GM12878 (cell line): ENCODE measurements around the gene REPS2. TPM values are rescaled to one million over a fixed set of nuclear protein-coding genes. Genes with fewer than 3 reads are reported as not detected.

ENCODE experiments used
- CREM ChIP-seq: IDR thresholded peaks from 2 replicates; pipeline ENCODE4 v1.6.1; 2014; ENCODE audit warnings: antibody characterized with exemption, low read depth
- EP300 ChIP-seq, 2 experiments: fragments of 150-350 bp in 1 of 2; IDR thresholded peaks; 2 replicates each; pipeline ENCODE4 v1.6.1; 2011 to 2012; ENCODE audit warnings: low read depth in 2 of 2, low read length in 2 of 2, borderline replicate concordance in 1 of 2, improper control_type of control experiment in 1 of 2, inconsistent platforms in 1 of 2; ENCODE audit not compliant: control insufficient read depth in 1 of 2
- FOS ChIP-seq: IDR thresholded peaks from 3 replicates; pipeline ENCODE4 v1.6.1; 2011; ENCODE audit warnings: borderline replicate concordance; ENCODE audit not compliant: insufficient read length; ENCODE audit errors: extremely low read depth
- IRF5 ChIP-seq: fragments of 450-650 bp; IDR thresholded peaks from 2 replicates; pipeline ENCODE4 v1.6.1; 2017; ENCODE audit warnings: borderline replicate concordance
- JUNB ChIP-seq: IDR thresholded peaks from 2 replicates; pipeline ENCODE4 v1.6.1; 2016; ENCODE audit warnings: antibody characterized with exemption, mild to moderate bottlenecking
- NR2F1 ChIP-seq: fragments of 450-650 bp; conservative IDR thresholded peaks from 2 replicates; pipeline ENCODE4 v1.6.1; 2017; ENCODE audit warnings: mild to moderate bottlenecking
- PML ChIP-seq: IDR thresholded peaks from 2 replicates; pipeline ENCODE4 v1.6.1; 2012; ENCODE audit warnings: low read length, inconsistent platforms
- SP1 ChIP-seq: IDR thresholded peaks from one replicate; pipeline ENCODE4 v1.6.1; 2011; ENCODE audit warnings: low read depth, low read length
- SRF ChIP-seq, 2 experiments: IDR thresholded peaks; 2 replicates each; pipeline ENCODE4 v1.6.1; 2011; ENCODE audit warnings: low read depth in 2 of 2, low read length in 2 of 2, mild to moderate bottlenecking in 1 of 2, moderate library complexity in 1 of 2
- SUZ12 ChIP-seq: fragments of 200-600 bp; sonication (generic); IDR thresholded peaks from one replicate; pipeline ENCODE4 v1.6.1; 2018; ENCODE audit warnings: antibody characterized with exemption, mild to moderate bottlenecking; ENCODE audit not compliant: unreplicated experiment
- ZNF622 ChIP-seq: fragments of 450-650 bp; IDR thresholded peaks from 2 replicates; pipeline ENCODE4 v1.6.1; 2017; ENCODE audit warnings: mild to moderate bottlenecking, inconsistent platforms
- ZSCAN29 ChIP-seq: fragments of 450-650 bp; IDR thresholded peaks from 2 replicates; pipeline ENCODE4 v1.6.1; 2017; ENCODE audit warnings: mild to moderate bottlenecking, moderate library complexity
- polyA plus RNA-seq, 11 experiments: library from polyadenylated mRNA; depleted of rRNA in 4 of 11; unstranded in 6 of 11; stranded (reverse) in 5 of 11; fragments of >200 nt; fragmentation: Nextera tagmentation in 4 of 11; fragmentation: Illumina TruSeq in 1 of 11; extraction: Ambion mirVana in 4 of 11; extraction: Trizol in 1 of 11; gene quantifications; 1 replicate in 1 of 11; 2 replicates in 10 of 11; pipeline versions ENCODE4 v1.2.1 to v1.2.3, GENCODE V29; 2011 to 2016; ENCODE audit warnings: inconsistent platforms in 2 of 11, missing spikeins in 2 of 11, low read depth in 1 of 11
- total RNA-seq, 4 experiments: library from RNA; depleted of rRNA in 3 of 4; stranded (reverse); fragments of >200 nt in 3 of 4; fragmentation: Illumina TruSeq in 1 of 4; extraction: Trizol in 1 of 4; gene quantifications; 2 replicates each; pipeline versions ENCODE4 v1.2.1 to v1.2.3, GENCODE V29; 2013 to 2021
- TF ChIP-seq, protein P1 (sequence below): fragments of 450-650 bp; conservative IDR thresholded peaks from 2 replicates; pipeline ENCODE4 v1.6.1; 2017; ENCODE audit warnings: mild to moderate bottlenecking, moderate library complexity
- TF ChIP-seq, protein P2 (sequence below): IDR thresholded peaks from 2 replicates; pipeline ENCODE4 v1.6.1; 2011; ENCODE audit warnings: low read depth, low read length, improper control_type of control experiment, borderline replicate concordance

REPS2 gene
- total and polyA plus RNA-seq, 10 of the 15 experiments (the other 5 are each of a cell fraction or from before 2014, with no cell fraction given) = 2.1 to 6.8 (median 3.9) TPM

DNA sequence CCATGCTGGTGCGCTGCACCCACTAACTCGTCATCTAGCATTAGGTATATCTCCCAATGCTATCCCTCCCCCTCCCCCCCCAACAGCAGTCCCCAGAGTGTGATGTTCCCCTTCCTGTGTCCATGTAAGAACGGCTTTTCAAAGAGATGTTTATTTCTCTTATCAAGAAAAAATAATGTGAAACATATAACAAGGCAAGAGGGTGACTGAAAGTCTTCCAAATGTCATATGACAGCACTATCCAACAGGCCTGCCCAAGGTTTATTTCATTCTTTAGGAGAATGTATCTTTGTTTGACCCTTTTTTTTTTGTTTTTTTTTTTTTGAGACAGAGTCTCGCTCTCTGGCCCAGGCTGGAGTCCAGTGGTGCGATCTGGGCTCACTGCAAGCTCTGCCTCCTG, 29.9 kb upstream of the REPS2 start (continued):
- TF ChIP-seq, protein P1, sequence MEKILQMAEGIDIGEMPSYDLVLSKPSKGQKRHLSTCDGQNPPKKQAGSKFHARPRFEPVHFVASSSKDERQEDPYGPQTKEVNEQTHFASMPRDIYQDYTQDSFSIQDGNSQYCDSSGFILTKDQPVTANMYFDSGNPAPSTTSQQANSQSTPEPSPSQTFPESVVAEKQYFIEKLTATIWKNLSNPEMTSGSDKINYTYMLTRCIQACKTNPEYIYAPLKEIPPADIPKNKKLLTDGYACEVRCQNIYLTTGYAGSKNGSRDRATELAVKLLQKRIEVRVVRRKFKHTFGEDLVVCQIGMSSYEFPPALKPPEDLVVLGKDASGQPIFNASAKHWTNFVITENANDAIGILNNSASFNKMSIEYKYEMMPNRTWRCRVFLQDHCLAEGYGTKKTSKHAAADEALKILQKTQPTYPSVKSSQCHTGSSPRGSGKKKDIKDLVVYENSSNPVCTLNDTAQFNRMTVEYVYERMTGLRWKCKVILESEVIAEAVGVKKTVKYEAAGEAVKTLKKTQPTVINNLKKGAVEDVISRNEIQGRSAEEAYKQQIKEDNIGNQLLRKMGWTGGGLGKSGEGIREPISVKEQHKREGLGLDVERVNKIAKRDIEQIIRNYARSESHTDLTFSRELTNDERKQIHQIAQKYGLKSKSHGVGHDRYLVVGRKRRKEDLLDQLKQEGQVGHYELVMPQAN = no peak
- no peak for TF ChIP-seq NR2F1
- TF ChIP-seq ZSCAN29 = no peak
- no peak for TF ChIP-seq SRF (IDR thresholded peaks at IDR 0.05; ENCODE audit: low read depth in 2 of 2, low read length in 2 of 2)
- no peak for TF ChIP-seq IRF5
- no peak for TF ChIP-seq JUNB
- no peak for TF ChIP-seq PML
- TF ChIP-seq, protein P2, sequence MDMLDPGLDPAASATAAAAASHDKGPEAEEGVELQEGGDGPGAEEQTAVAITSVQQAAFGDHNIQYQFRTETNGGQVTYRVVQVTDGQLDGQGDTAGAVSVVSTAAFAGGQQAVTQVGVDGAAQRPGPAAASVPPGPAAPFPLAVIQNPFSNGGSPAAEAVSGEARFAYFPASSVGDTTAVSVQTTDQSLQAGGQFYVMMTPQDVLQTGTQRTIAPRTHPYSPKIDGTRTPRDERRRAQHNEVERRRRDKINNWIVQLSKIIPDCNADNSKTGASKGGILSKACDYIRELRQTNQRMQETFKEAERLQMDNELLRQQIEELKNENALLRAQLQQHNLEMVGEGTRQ = no peak
- no peak for TF ChIP-seq EP300 (IDR thresholded peaks at IDR 0.05; ENCODE audit: borderline replicate concordance in 1 of 2, control insufficient read depth in 1 of 2, low read depth in 2 of 2, low read length in 2 of 2)
- TF ChIP-seq ZNF622 = no peak
- TF ChIP-seq SUZ12 = no peak
- no peak for TF ChIP-seq CREM
- TF ChIP-seq SP1 = no peak
- no peak for TF ChIP-seq FOS
